Skeletal muscle tissue (tissue), 4 donors: ENCODE data around the gene TRIM54. TPM values are rescaled to one million over a fixed set of nuclear protein-coding genes. Genes with fewer than 3 reads are reported as not detected.

Experiments
- H3K27ac ChIP-seq: one replicate; pipeline ENCODE4 v1.7.0; 2013; ENCODE audit warnings: mild to moderate bottlenecking, low read depth, low read length, inconsistent platforms
- H3K27me3 ChIP-seq, 3 donors: one replicate each; pipeline ENCODE4 v1.7.0; 2013; ENCODE audit warnings: low read length in 3 of 3; ENCODE audit not compliant: control insufficient read depth in 3 of 3, insufficient read depth in 3 of 3
- H3K36me3 ChIP-seq, 3 donors: one replicate each; pipeline ENCODE4 v1.7.0; 2013; ENCODE audit warnings: low read length in 3 of 3; ENCODE audit not compliant: control insufficient read depth in 3 of 3, insufficient read depth in 3 of 3
- H3K4me1 ChIP-seq, 3 donors: one replicate each; pipeline ENCODE4 v1.7.0; 2013; ENCODE audit warnings: low read length in 3 of 3, mild to moderate bottlenecking in 3 of 3; ENCODE audit not compliant: control insufficient read depth in 3 of 3, insufficient read depth in 3 of 3
- H3K4me3 ChIP-seq, 3 donors: one replicate each; pipeline ENCODE4 v1.7.0; 2013; ENCODE audit warnings: low read length in 3 of 3
- H3K9ac ChIP-seq, 3 donors: one replicate each; pipeline ENCODE4 v1.7.0; 2013; ENCODE audit warnings: low read length in 3 of 3, mild to moderate bottlenecking in 3 of 3, moderate library complexity in 2 of 3, low read depth in 1 of 3
- H3K9me3 ChIP-seq, 3 donors: one replicate each; pipeline ENCODE4 v1.7.0; 2013; ENCODE audit warnings: low read length in 3 of 3; ENCODE audit not compliant: control insufficient read depth in 3 of 3
- total RNA-seq: library from RNA; depleted of rRNA; stranded (reverse); fragments of >200 nt; gene quantifications from one replicate; pipeline ENCODE4 v1.2.3, GENCODE V29; 2014
- donor health status: Osteomylitis.

TRIM54 gene
- total RNA-seq, 1 donor from 2014 or later = 60.0 TPM

DNA sequence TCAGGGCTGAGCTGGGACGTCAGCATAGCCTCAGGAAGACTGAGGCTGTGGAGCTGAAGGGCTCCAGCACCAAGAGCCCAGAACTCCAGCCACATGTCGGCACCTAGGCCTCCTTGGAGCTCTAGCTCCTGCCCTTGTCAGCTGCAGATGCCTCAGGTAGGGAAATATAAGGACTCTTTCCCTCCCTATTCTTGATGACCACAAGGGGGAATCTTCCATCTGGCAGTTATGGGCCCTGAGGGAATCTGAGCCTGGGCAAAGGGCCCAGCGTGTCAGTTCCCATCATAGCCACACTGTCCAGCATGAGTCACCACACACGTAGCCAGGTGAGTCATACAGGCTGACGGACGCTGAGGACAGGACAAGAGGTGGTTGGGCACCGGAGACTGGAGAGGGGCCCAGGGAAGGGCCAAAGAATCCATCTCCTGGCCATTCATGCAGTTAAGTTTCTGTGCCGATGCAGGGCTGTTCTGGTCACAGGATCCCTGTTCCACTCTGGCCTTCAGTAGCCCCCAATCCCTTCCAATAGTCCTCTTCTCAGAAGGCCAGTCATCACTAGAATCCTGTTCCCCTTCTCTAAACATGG lies 38.8 kb downstream of the TRIM54 start:
- H3K27ac ChIP-seq = peak overlapping the region; percentile 100
- H3K9ac ChIP-seq = peak overlapping the region; percentile 27 to 57 (median 41)
- peak overlapping the region; percentile 19 to 54 (median 22) for H3K4me3 ChIP-seq
- no peaks in the 10 kb centered on the region for H3K9me3 ChIP-seq
- no peaks in the 10 kb centered on the region for H3K27me3 ChIP-seq
- peaks cover 43 to 60% (median 53%) of the 10 kb centered on the region in 3 donors for H3K4me1 ChIP-seq
- peaks cover 0 to 4% (median 2%) of the 10 kb centered on the region in 3 donors for H3K36me3 ChIP-seq

- Histone ChIP-seq H3K4me3 (peak overlapping the region; percentile 91 to 96 (median 94)), H3K9me3 (no peaks in the 10 kb centered on the region), H3K27me3 (no peaks in the 10 kb centered on the region), H3K27ac (peak overlapping the region; percentile 100), H3K36me3 (peaks cover 12 to 15% (median 13%) of the 10 kb centered on the region in 3 donors), H3K9ac (peak overlapping the region; percentile 97 to 99 (median 99)), H3K4me1 (peaks cover 35 to 47% (median 41%) of the 10 kb centered on the region in 3 donors)
Measured at GRCh38 chr2:27322301-27322765, 40.1 kb downstream of the TRIM54 start.

GRCh38 chr2:27322766-27323595 lies 40.8 kb downstream of the TRIM54 start, which contains the start of gene MPV17:
Gene MPV17 (minus strand): TSS chr2:27323097. CDS start chr2:27322517, 580 bp downstream.
- H3K9ac ChIP-seq = peak within 1 kb of the TSS; percentile 97 to 99 (median 99)
- peak within 1 kb of the TSS; percentile 91 to 96 (median 94) for H3K4me3 ChIP-seq
- H3K27me3 ChIP-seq = no peaks in the 10 kb centered on the region
- peaks cover 15 to 18% (median 17%) of the 10 kb centered on the region in 3 donors for H3K36me3 ChIP-seq
- H3K27ac ChIP-seq = peak within 1 kb of the TSS; percentile 100
- peaks cover 33 to 44% (median 39%) of the 10 kb centered on the region in 3 donors for H3K4me1 ChIP-seq
- H3K9me3 ChIP-seq = no peaks in the 10 kb centered on the region

GRCh38 chr2:27323596-27324285 lies 41.5 kb downstream of the TRIM54 start:
- Histone ChIP-seq H3K9ac (peak overlapping the region; percentile 97 to 99 (median 99)), H3K4me1 (peaks cover 33 to 44% (median 39%) of the 10 kb centered on the region in 3 donors), H3K27me3 (no peaks in the 10 kb centered on the region), H3K4me3 (peak overlapping the region; percentile 91 to 96 (median 94)), H3K27ac (peak overlapping the region; percentile 100), H3K36me3 (peaks cover 21 to 26% (median 24%) of the 10 kb centered on the region in 3 donors), H3K9me3 (no peaks in the 10 kb centered on the region)

DNA sequence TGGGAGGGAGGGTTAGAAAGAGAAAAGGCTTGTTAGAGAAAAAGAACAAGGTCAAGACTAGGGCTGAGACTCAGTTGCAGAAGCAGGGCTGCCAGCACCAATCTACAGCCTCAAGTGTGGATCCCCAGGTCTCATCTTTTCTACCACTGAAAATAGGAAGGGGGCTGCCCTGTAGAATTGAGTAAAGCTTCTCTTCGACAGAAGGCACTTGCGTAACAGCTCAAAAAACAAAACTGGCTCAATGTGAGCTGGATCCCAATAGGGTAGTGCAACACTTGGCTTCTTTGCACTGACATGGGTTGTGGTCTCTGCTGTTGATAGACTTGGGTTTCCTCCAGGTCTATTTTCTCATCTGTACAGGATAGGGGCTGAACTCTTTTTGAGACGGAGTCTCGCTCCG lies 42.5 kb downstream of the TRIM54 start:
- Histone ChIP-seq H3K36me3 (peaks cover 30 to 36% (median 34%) of the 10 kb centered on the region in 3 donors), H3K27me3 (no peaks in the 10 kb centered on the region), H3K9me3 (no peaks in the 10 kb centered on the region), H3K4me1 (peaks cover 33 to 41% (median 35%) of the 10 kb centered on the region in 3 donors), H3K4me3 (no peak overlapping the region), H3K27ac (no peak overlapping the region), H3K9ac (no peak overlapping the region)

GRCh38 chr2:27335311-27335710 lies 53.1 kb downstream of the TRIM54 start:
- Histone ChIP-seq H3K27ac (no peak overlapping the region), H3K9ac (no peak overlapping the region), H3K4me3 (no peak overlapping the region), H3K9me3 (no peaks in the 10 kb centered on the region), H3K27me3 (no peaks in the 10 kb centered on the region), H3K4me1 (no peaks in the 10 kb centered on the region), H3K36me3 (peaks cover 43 to 63% (median 55%) of the 10 kb centered on the region in 3 donors)

DNA sequence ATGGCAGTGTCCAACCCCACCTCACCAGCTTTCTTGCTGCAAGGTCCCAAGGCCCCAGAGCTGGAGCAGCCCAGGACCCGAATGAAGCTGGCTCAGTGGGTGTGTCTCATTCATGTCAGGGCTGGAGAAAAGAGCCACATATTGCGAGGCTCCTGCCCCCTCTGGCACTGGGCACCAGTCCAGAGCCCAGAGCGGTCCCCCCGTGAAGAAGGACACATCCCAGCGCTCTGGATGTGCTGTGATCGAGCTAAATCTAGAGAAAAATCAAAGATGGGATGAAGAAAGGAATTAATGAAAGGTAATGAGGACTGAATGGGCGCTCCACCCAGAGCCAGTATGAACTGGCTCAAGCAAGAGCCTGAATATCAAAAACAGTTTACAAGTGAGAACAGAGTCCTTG lies 53.9 kb downstream of the TRIM54 start:
- Histone ChIP-seq H3K27ac (no peak overlapping the region), H3K9ac (no peak overlapping the region), H3K4me1 (no peaks in the 10 kb centered on the region), H3K36me3 (peaks cover 46 to 67% (median 52%) of the 10 kb centered on the region in 3 donors), H3K4me3 (no peak overlapping the region), H3K27me3 (no peaks in the 10 kb centered on the region), H3K9me3 (no peaks in the 10 kb centered on the region)

DNA sequence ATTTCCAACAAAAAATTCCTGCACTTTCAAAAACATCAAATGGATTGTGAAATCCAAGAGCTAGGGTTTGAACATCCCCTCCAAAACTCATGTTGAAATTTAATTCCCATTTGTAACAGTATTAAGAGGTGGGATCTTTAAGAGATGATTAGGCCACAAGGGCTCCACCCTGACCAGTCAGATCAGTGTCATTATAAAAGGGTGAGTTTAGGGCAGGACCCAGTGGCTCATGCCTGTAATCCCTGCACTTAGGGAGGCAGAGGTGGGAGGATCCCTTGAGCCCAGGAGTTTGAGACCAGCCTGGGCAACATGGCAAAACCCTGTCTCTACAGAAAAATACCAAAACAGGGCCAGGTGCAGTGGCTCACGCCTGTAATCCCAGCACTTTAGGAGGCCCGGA lies 65.4 kb downstream of the TRIM54 start:
- Histone ChIP-seq H3K27me3 (no peaks in the 10 kb centered on the region), H3K4me1 (no peaks in the 10 kb centered on the region), H3K9me3 (no peaks in the 10 kb centered on the region), H3K27ac (no peak overlapping the region), H3K36me3 (peaks cover 2 to 7% (median 5%) of the 10 kb centered on the region in 3 donors), H3K9ac (no peak overlapping the region), H3K4me3 (no peak overlapping the region)

DNA sequence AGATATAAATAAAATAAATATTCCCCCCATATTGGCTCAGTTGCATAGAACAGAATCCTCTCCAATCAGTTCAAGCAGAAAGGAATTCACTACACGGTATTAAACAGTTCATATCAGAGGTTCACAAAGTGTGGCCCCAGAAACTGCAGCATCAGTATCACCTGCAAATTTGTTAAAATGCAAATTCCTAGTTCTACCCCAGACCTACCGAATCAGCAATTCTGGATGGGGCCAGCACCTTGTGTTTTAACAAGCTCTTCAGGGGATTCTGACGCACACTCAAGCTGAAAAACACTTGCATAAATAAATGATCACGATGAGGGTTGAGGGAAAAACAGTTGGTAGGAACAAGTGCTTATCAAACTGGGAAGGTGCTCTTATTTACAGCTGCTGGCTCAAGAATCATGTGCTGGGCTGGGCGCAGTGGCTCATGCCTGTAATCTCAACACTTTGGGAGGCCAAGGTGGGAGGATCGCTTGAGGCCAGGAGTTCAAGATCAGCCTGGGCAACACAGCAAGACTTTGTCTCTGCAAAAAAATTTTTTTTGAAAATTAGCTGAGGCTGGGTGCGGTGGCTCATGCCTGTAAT lies 68.0 kb downstream of the TRIM54 start:
- Histone ChIP-seq H3K4me1 (peaks cover 12 to 16% (median 12%) of the 10 kb centered on the region in 3 donors), H3K9ac (no peak overlapping the region), H3K27me3 (no peaks in the 10 kb centered on the region), H3K4me3 (no peak overlapping the region), H3K27ac (no peak overlapping the region), H3K9me3 (no peaks in the 10 kb centered on the region), H3K36me3 (no peaks in the 10 kb centered on the region)
